Dermis microvascular lymphatic vessel endothelial cell (primary cell): ENCODE results near the gene NPIPA1. TPM values are rescaled to one million over a fixed set of nuclear protein-coding genes. Genes with fewer than 3 reads are reported as not detected.
A peak's percentile ranks its signal among the peaks of the same experiment; 100 is the strongest.
"Not testable (repeated sequence)": the region's sequence is repeated elsewhere in the genome, so short reads cannot be mapped to it uniquely, and the experiment has no call there.

Source experiments
- DNase-seq, 2 donors: peaks; one replicate each; pipeline versions ENCODE4 v3.0.0 to v3.0.0-alpha.2; 2010; ENCODE audit warnings: low read depth in 2 of 2
- total RNA-seq: library from RNA; depleted of rRNA; stranded (reverse); fragments of >200 nt; gene quantifications from 2 replicates; pipeline ENCODE4 v1.2.1, GENCODE V29; 2014

The NPIPA1 gene
- 11.3 and 25.4 TPM in 2 replicates for total RNA-seq

DNA sequence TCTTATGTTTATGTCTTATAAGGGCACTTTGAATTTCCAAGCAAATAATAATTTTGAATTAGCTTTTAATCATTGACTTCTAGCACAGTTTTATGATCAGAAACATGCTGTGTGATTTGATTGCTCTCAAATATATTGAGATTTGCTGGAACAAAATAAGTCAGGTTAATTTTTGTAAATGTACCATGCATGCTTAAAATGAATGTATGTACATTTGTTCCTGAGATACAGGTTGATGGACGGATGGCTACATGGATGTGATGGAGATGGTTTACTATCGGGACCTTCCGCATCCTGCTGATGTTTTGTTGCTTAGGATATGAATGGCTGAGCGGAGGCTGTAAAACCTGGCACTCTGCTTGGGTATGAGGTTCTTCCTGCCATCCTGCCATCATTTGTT lies at the start of gene NPIPA1:
TSS of gene NPIPA1 (plus strand) at position 301 of the 400 bp plus-strand sequence. CDS start at position 301, 0 bp downstream.
- not testable (repeated sequence) for DNase-seq

DNA sequence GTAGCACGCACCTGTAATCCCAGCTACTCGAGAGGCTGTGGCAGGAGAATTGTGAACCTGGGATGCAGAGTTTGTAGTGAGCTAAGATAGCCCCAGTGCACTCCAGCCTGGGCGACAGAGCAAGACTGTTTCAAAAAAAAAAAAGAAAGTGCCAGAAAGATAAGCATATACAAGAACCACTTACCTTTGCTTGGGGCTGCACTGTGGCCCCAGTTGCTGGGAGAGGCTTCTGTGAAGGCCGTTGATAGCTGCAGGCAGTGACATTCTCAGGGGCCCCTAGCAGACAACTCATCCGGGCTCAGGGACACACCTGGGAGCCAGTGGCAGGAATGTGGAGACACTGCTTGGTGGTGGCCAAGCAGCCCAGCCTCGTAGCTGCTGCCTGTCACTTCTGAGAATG lies 45.1 kb upstream of the NPIPA1 start:
- not testable (repeated sequence) for DNase-seq

DNA sequence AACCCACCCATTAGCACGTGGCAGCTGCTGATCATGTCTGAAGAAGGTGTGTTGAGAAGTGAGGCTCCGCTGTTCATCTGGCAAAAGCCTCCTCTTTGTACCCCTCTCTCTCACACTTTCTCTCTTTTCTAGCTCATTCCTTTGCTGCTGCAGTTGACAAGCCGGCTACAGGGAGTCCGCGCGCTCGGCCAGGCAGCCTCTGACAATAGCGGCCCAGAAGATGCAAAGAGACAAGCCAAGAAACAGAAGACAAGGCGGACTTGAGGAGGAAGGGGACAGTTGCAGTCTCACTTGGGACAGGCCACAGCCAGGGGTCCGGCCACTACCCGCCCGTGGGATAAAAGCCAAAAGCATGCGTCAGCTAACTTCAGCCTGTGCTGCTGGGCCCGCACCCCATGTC lies 41.9 kb upstream of the NPIPA1 start:
- DNase-seq = not testable (repeated sequence)

DNA sequence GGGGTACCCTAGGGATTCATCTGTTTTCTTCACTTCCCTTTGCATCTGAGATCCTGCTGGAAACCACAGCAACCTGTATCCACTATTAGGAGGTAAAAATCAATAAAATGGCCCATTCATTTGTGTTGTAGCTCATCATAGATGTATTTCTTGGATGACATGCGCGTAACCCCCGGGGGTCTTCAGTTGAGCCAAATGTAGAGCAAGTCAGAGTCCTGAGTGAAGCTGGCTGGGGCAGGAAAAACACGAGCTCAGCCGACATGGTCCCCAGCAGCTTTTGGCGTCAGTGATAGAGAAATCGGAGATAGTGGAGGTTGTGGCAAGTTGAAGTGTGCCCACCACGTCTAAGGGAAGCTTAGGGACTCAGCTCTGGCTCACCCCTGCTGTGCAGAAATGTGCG lies 41.2 kb upstream of the NPIPA1 start:
- not testable (repeated sequence) for DNase-seq

DNA sequence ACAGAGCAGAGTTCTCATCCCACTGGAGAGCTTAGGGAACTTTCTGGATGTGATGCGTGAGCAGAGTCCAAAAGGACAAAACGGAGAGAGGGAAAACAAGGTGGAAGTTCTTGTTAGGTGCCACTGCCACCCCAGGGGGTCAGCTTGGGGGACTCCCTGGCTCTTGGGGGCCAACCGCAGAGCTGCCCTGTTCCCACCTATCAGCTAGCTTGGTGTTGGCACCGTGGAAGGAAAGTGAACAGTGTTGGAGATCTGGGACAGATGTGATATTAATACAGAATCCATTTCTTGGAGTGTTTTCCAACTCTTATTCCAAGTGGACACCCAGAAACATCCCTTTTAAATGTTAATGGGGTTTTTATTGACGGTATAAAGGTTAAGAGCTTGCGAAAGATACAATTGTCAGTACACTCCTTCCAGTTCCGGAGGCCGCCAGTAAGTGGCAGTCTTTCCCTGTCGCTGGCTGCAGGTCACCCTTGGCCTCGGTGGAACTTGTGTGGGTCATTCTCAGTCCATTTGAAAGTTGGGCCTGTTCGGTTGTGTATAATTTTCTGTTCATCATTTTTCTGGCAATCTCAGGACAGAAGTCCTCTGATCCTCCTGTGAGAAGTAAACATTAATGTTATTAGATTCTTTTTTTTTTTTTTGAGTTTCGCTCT lies 40.1 kb upstream of the NPIPA1 start:
- not testable (repeated sequence) for DNase-seq

DNA sequence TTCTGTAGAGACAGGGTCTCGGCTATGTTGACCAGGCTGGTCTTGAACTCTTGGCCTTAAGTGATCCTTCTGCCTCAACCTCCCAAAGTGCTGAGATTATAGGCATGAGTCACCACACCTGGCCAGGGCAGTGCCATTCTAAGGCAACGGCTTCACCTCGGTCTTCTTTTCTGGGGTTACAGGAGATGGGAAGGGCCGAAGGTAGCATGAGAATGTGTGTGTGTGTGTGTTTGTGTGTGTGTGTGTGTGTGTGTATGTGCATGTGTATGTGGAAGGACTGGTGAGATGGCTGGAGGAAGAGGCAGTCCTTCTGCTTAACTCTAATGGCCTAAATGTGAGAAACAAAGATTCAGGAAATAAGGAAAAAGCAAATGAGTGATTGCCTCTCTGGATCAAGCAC lies 39.1 kb upstream of the NPIPA1 start:
- not testable (repeated sequence) for DNase-seq

DNA sequence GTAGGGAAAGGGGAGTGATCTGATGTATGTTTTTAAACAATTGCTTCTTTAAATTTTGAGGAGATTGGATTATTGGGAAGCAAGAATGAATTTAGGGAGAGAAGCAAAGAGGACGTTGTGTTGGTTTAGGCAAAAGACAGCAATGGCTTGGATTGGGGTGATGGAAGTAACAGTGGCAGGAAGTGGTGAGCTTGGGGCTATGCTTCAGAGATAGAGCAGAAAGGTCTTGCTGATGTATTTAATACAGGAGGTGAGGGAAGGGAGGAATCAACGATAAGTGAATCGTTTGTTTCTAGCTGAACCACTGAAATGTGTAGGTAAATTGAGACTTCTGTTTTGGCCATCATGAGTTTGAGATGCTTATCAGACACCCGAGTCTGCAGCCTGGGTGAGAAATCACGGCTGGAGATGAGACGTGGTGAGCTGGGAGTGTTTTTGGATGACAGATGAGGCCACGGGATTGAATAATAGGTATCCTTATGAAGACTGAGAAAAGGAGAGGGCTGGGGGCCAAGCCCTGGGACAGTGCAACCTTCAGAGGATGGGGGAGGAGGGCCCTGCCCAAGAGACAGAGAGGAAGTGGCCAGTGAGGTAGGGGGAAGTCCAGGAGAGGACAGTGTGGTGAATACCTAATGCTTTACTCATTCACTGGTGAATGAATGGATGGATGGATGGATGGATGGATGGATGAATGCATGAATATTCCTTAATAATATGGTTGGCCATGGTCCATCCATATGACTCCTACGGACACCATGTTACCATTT lies 33.9 kb upstream of the NPIPA1 start:
- DNase-seq = not testable (repeated sequence)

DNA sequence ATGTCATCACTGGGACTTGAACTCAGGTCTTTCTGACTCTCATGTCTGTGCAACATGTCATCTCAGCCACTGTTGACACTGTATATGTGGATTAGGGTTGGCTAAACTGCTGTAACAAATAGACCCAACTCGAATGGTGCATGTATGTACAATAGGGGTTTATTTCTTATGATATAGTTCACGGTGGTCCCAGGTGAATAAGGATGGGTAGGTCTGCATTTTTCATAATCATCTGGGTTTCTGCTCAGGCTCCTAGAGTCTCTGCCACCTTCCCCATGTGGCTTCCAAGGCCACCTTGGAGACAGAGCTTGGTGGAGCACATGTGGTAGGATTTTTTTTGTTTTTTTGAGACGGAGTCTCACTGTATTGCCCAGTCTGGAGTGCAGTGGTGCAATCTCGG lies 27.5 kb upstream of the NPIPA1 start:
- not testable (repeated sequence) for DNase-seq

DNA sequence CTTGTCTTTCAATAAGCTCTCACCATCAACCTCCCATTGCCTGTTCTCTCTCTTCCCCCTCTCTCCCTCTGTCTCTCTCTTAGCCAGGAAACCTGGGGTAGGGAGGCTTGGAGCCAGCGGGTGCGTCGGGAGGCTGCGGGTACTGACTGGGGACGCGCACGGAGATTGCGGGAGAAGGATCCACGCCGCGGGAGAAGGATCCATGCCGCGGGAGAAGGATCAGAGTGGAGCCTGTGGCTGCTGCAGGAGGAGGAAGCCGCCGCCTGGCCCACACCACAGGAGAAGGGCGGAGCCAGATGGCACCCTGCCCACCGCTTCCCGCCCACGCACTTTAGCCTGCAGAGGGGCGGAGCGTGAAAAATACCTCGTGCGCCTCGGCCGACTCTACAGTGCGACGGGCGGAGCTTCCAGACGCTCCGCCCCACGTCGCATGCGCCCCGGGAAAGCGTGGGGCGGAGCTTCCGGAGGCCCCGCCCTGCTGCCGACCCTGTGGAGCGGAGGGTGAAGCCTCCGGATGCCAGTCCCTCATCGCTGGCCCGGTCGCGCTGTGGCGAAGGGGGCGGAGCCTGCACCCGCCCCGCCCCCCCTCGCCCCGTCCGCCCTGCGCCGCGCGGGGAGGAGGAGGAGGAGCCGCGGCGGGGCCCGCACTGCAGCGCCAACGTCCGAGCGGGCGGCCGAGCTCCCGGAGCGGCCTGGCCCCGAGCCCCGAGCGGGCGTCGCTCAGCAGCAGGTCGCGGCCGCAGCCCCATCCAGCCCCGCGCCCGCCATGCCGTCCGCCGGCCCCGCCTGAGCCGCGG lies 26.2 kb upstream of the NPIPA1 start:
- not testable (repeated sequence) for DNase-seq

DNA sequence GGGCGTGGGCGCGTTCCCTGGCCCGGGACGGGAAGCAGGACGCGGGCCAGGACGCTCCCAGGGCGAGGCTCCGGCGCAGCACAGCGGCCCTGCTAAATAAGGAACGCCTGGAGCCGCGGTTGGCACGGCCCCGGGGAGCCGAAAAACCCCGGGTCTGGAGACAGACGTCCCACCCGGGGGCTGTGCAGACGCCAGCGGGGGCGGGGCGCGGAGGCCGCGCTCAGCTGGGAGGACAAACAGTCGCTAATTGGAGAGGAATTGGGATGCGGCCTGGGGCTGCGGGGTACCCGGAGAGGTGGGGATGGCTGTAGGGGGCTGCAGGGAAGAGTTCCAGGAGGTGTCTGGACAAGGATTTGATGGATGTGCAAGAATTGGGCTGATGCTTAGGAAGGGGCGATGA lies 25.3 kb upstream of the NPIPA1 start:
- not testable (repeated sequence) for DNase-seq

DNA sequence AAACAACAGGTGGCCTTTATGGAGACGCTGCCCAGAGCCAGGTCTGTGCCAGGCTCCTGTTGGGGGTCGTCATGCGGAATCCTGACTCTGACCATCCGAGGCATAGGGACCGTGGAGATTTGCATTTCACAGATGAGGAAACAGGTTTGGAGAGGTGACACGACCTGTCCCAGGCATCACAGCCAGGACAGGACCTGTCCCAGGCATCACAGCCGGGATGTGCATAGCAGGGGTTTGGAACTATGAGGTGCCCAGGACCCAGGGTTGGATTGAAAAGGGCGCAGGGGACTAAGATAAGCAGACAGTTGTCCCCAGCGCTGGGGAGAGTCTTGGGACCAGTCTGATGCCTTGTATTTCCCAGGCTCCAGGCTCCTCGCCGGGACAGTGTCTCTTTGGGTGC lies 24.7 kb upstream of the NPIPA1 start:
- not testable (repeated sequence) for DNase-seq

DNA sequence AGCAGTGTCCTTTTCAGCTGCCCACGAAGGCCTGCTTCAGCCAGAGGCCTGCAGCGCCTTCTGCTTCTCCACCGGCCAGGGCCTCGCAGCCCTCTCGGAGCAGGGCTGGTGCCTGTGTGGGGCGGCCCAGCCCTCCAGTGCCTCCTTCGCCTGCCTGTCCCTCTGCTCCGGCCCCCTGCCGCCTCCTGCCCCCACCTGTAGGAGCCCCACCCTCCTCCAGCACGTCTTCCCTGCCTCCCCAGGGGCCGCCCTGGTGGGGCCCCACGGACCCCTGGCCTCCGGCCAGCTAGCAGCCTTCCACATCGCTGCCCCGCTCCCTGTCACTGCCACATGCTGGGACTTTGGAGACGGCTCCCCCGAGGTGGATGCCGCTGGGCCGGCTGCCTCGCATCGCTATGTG lies 18.7 kb upstream of the NPIPA1 start:
- not testable (repeated sequence) for DNase-seq

DNA sequence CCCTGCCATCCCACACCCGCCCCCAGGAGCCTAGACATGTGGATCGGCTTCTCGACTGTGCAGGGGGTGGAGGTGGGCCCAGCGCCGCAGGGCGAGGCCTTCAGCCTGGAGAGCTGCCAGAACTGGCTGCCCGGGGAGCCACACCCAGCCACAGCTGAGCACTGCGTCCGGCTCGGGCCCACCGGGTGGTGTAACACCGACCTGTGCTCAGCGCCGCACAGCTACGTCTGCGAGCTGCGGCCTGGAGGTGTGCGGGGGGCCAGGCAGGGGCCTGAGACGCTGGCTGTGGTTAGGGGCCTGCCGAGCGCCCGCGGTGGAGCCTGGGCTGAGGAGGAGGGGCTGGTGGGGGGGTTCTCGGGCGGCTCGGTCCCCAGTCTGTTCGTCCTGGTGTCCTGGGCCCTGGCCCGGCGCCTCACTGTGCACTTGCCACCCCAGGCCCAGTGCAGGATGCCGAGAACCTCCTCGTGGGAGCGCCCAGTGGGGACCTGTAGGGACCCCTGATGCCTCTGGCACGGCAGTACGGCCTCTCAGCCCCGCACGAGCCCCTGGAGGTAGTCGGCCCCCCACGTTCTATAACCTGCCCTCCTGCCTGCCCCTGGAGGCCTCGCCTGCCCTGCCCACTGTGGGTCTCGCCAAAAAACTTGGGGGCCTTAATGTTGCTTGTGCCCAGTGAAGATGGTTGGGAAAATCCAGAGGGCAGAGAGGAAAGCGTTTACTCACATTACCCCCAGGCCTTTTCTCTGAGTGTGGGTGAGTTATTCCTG lies 17.2 kb upstream of the NPIPA1 start:
- DNase-seq = peak in 1 of 2 donors; percentile 11

DNA sequence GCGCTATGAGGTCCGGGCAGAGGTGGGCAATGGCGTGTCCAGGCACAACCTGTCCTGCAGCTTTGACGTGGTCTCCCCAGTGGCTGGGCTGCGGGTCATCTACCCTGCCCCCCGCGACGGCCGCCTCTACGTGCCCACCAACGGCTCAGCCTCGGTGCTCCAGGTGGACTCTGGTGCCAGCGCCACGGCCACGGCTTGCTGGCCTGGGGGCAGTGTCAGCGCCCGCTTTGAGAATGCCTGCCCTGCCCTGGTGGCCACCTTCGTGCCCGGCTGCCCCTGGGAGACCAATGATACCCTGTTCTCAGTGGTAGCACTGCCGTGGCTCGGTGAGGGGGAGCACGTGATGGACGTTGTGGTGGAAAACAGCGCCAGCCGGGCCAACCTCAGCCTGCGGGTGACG lies 15.0 kb upstream of the NPIPA1 start:
- not testable (repeated sequence) for DNase-seq

DNA sequence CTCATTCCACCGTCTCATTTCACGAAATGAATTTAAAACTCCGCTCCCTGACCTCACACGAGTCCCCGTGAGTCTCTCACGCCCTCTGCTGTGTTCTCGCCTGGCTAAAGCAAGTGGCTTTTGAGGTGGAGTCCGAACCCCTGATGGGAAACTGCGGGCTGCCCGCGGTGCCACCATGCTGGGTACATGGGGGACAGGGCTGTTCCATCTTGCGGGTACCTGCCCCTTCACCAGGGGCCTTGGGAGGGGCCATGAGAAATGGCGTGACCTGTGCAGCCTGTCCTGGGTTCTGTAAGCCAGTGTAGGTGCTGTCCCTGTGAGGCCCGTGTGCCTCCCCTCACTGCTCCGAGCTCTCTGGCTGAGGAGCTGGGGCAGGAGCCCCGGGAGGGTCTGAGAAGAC lies 14.3 kb upstream of the NPIPA1 start:
- DNase-seq = not testable (repeated sequence)

DNA sequence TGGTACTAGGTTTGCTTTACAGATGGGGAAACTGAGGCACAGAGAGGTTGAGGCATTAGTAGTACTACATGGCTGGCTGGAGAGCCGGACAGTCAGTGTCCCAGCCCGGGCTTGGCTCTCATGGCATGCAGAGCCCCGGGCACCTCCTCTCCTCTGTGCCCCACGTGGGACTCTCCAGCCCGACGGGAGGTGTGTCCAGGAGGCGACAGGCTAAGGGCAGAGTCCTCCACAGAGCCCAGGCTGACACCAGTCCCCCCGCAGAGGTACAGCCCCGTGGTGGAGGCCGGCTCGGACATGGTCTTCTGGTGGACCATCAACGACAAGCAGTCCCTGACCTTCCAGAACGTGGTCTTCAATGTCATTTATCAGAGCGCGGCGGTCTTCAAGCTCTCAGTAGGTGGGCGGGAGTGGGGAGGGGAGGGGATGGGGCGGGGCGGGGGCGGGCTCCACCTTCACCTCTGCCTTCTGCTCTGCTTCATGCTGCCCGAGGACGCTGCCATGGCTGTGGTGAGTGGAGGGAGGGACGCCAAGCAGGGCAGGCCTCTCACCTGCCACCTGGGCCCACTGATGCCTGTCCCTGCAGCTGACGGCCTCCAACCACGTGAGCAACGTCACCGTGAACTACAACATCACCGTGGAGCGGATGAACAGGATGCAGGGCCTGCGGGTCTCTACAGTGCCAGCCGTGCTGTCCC lies 13.7 kb upstream of the NPIPA1 start:
- not testable (repeated sequence) for DNase-seq

DNA sequence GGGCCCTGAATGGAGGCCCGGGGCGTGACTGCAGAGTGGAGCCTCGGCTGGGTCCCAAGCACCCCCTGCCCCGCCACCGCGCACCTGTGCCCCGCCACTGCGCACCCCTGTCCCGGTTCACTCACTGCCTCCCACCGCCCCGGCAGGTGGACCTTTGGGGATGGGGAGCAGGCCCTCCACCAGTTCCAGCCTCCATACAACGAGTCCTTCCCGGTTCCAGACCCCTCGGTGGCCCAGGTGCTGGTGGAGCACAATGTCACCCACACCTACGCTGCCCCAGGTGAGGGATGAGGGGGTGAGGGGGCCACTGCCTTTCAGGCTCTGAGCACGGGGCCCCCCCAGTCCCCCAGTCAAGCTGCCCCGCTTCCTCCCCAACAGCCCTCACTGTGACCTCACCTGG lies 12.9 kb upstream of the NPIPA1 start:
- DNase-seq = not testable (repeated sequence)

DNA sequence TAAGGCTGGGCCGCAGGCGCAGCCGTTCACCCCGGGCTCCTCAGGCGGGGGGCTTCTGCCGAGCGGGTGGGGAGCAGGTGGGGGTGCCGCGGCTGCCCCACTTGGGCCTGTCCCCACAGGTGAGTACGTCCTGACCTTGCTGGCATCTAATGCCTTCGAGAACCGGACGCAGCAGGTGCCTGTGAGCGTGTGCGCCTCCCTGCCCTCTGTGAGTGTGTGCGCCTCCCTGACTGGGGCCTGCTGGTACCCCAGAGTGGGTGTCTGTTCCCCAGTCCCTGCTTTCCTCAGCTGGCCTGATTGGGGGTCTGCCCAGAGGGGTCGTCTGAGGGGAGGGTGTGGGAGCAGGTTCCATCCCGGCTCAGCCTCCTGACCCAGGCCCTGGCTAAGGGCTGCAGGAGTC lies 12.3 kb upstream of the NPIPA1 start:
- DNase-seq = not testable (repeated sequence)

DNA sequence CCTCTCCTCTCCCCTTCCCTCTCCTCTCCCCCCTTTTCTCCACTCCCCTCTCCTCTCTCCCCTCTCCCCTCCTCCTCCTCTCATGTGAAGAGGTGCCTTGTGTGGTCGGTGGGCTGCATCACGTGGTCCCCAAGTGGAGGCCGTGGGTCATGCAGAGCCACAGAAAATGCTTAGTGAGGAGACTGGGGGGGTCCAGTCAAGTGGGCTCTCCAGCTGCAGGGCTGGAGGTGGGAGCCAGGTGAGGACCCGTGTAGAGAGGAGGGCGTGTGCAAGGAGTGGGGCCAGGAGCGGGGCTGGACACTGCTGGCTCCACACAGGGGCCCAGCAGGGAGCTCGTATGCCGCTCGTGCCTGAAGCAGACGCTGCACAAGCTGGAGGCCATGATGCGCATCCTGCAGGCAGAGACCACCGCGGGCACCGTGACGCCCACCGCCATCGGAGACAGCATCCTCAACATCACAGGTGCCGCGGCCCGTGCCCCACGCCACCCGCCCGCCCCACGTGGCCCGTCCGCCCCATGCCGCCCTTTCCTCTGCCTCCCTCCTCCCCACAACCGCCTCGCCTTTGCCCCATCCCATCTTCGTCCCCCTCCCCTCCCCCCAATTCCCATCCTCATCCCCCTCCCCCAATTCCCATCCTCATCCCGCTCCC lies 9.1 kb upstream of the NPIPA1 start:
- DNase-seq = not testable (repeated sequence)

DNA sequence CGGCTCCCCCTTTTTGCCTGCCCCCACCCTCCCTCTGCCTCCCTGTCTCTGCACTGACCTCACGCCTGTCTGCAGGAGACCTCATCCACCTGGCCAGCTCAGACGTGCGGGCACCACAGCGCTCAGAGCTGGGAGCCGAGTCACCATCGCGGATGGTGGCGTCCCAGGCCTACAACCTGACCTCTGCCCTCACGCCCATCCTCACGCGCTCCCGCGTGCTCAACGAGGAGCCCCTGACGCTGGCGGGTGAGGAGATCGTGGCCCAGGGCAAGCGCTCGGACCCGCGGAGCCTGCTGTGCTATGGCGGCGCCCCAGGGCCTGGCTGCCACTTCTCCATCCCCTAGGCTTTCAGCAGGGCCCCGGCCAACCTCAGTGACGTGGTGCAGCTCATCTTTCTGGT lies 8.1 kb upstream of the NPIPA1 start:
- DNase-seq = not testable (repeated sequence)
